22Rv1 (cell line): ENCODE results near the gene FRMD1.

Source experiments
- H3K27ac ChIP-seq: fragments of 450-650 bp; 2 replicates; pipeline ENCODE4 v1.5.1; 2017
- ZFX ChIP-seq: fragments of 450-650 bp; IDR thresholded peaks from 2 replicates; pipeline ENCODE4 v1.6.1; 2017; ENCODE audit warnings: antibody characterized with exemption, borderline replicate concordance
- TF ChIP-seq, protein P1 (sequence below): fragments of 450-650 bp; IDR thresholded peaks from 2 replicates; pipeline ENCODE4 v1.5.1; 2017; ENCODE audit warnings: mild to moderate bottlenecking

FRMD1 gene

DNA sequence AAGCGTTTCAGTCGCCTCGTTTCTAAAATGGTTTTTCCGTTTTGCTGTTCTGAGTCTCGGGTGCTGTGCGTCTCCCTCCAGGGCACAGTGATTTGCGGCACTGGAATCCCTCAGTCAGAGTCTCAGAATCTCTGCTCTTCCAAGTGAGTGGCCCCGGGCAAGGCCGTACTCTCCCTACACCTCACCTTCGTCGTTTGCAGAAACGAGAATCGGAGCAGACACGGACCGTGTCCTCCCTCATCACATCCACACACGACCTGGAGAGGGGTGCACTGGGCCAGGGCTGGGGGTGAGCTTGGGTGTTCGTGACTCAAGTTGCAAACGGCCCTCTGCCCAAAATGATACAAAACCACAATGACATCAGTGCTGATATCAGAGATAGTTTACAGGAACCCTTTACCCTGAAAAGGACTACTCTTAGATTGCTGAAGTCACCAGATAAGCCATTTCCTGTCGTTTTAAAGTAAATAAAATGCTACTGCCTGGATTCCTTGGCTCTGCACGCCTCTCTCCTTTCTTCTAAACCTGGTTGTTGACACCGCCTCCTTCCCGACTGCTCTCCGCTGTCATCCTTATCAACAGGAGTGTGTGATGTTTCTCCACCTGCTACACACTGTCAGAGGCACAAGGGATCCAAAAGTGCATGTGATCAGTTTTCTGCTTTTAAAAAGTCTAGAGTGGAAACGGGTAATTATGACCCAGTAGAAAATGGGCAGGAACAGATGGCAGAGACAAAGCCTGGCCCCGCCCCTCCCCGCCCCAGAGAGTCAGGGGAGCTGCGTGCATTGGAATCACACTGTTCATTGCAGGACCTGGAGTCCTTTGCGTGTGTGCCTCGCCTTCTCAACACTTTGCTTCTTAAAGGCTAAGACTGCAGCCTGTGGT lies 43.1 kb downstream of the FRMD1 start:
- peak overlapping the region; percentile 72 for H3K27ac ChIP-seq
- TF ChIP-seq, protein P1, sequence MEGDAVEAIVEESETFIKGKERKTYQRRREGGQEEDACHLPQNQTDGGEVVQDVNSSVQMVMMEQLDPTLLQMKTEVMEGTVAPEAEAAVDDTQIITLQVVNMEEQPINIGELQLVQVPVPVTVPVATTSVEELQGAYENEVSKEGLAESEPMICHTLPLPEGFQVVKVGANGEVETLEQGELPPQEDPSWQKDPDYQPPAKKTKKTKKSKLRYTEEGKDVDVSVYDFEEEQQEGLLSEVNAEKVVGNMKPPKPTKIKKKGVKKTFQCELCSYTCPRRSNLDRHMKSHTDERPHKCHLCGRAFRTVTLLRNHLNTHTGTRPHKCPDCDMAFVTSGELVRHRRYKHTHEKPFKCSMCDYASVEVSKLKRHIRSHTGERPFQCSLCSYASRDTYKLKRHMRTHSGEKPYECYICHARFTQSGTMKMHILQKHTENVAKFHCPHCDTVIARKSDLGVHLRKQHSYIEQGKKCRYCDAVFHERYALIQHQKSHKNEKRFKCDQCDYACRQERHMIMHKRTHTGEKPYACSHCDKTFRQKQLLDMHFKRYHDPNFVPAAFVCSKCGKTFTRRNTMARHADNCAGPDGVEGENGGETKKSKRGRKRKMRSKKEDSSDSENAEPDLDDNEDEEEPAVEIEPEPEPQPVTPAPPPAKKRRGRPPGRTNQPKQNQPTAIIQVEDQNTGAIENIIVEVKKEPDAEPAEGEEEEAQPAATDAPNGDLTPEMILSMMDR, result no peak
- TF ChIP-seq ZFX, result no peak

DNA sequence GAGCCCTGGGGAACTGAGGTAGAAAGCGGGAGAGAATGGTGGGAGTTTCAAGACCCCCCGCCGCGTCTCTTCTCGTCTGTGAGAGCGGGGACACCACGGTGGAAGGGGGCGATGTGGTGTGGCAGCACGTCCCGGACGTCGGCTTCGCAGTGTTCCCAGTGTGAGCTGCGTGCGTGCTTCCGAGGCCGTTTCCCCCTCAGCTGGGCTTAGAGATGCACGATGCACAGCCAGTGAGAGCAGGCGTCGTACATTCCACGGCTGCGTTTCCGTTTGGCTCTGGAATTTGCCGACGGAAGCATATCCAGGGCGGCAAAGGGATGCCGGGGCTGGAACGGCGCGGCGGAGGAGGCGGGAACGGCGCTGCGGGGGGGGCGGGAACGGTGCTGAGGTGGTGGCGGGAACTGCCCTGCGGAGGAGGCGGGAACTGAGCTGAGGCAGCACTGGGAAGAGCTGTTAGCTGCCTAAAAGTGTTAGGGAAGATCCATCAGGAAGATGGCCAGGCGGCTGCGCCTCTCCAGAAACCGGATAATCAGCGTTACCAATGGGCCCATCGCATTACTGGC lies 43.8 kb downstream of the FRMD1 start:
- H3K27ac ChIP-seq, result peak overlapping the region; percentile 72
- TF ChIP-seq, protein P1, result no peak
- TF ChIP-seq ZFX, result no peak

DNA sequence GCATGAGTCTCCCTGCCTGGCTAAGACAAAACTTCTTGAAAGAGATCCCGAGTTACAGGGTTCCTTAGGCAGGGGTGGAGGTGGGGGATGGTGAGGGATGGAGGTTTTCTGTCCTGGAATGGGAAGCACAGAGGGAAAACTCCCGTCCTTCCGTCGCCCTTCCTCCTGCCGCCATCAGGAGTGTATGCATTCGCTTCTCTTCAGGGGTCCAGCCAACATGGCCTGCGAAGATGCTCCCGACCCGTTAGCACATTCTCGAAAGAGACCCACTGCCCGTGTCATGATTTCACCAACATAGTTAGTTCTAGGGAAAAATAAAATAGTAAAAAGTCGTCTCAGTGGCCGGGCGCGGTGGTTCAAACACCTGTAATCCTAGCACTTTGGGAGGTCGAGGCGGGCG lies 44.5 kb downstream of the FRMD1 start:
- H3K27ac ChIP-seq, result peak overlapping the region; percentile 72
- no peak for TF ChIP-seq ZFX
- TF ChIP-seq, protein P1, result no peak

DNA sequence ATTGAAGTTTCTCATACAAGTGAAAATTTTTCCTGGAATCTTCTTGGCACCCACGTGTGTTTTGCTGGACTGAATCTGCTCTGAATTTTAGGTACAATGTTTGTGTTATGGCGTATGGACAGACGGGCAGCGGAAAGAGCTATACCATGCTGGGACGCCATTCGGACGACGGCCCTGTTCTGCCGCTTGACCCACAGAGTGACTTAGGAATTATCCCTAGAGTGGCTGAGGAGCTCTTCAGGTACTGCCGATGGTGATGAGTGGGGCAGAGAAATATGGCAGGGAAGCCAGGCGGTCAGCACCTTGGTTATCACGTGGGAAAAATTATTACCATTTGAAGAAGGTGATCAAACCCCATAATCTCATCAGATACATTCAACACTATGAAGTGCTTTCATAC lies 45.2 kb downstream of the FRMD1 start:
- no peak overlapping the region for H3K27ac ChIP-seq
- TF ChIP-seq ZFX, result no peak
- TF ChIP-seq, protein P1, result no peak

DNA sequence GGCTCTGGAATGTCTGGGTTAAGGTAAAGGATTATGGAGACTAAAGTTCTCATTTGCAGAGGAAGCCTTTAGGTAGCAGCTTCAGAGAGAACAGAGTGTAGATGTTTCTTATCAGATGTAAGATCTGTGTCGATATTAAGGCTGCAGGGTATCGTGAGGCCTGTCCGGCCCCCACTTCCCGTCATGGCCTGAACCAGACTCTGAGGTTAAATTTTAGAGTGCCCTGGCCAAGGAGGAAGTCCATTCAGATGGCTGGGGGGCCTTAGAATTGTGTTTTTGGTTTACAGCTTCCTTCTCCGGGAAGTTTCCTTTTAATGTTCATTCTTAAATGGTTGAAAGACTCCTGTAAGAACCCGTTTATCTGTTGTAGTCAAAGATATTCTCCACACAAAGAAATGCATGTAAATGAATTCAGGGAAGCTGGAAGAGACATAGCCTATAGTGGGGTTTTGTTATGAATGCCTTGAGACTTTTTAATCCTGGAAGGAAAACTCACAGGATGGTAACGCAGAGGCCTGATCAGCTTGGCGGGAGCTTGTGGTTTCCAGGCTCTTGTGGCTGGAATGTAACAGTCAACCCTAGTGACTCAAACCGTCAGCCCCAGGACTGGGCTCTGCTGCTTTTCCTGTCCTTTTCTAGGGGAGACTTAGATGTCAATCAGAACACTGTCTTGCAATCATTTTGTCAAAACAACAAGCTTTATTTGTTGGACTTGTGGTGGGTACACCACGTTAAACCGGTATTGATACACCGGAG lies 46.8 kb downstream of the FRMD1 start:
- no peak overlapping the region for H3K27ac ChIP-seq
- TF ChIP-seq, protein P1, result no peak
- no peak for TF ChIP-seq ZFX

DNA sequence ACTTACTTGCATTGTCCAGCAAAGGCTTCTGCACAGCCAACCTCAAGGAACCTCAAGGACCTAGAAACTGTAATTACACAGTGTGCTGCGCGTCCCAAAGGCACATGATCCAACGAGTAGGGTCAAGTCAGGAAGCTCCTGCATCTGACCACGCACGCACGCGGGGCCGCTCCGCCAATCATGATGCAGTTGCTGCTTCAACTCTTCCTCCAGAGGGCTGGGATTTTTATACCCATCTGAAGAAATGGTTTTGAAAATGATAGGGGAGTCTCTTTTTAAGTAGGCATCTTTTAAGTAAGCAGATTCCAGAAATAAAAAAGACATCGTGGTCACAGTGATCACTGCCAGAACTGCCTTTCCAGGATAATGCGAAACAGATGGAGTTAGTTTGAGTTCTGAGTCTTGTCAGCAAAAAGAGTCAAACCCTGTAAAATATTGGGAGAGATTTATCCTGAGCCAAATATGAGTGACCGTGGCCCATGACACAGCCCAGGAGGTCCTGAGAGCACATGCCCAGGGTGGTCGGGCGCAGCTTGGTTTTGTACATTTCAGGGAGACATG lies 47.5 kb downstream of the FRMD1 start:
- no peak overlapping the region for H3K27ac ChIP-seq
- TF ChIP-seq ZFX, result no peak
- TF ChIP-seq, protein P1, result no peak
